CD8-positive, alpha-beta memory T cell (primary cell): ENCODE measurements around the gene GRIP1. TPM values are rescaled to one million over a fixed set of nuclear protein-coding genes. Genes with fewer than 3 reads are reported as not detected.

ENCODE experiments used
- CTCF ChIA-PET: fragments of 350-600 bp; sonication (Branson Sonifier 250); formaldehyde crosslinking; loops from one replicate; lab custom pipeline; 2021; ENCODE audit warnings: antibody characterized with exemption; lab: Charles Lee
- POLR2A ChIA-PET: fragments of 350-600 bp; sonication (Branson Sonifier 250); formaldehyde crosslinking; loops from one replicate; lab custom pipeline; 2021; ENCODE audit warnings: antibody characterized with exemption; lab: Charles Lee
- DNase-seq, 5 donors: peaks; one replicate each; pipeline versions ENCODE4 v3.0.0 to v3.0.0-alpha.2; 2020 to 2022; ENCODE audit warnings: mixed read lengths in 1 of 5
- H3K27ac ChIP-seq: one replicate; pipeline ENCODE4 v1.7.0; 2013; ENCODE audit warnings: low read depth, mild to moderate bottlenecking, low read length, moderate library complexity
- H3K27me3 ChIP-seq: 2 replicates; pipeline ENCODE4 v1.7.0; 2013; ENCODE audit warnings: low read length, mild to moderate bottlenecking; ENCODE audit not compliant: insufficient read depth, poor library complexity, severe bottlenecking
- H3K36me3 ChIP-seq: 2 replicates; pipeline ENCODE4 v1.7.0; 2013; ENCODE audit warnings: mild to moderate bottlenecking, low read length, moderate library complexity; ENCODE audit not compliant: insufficient read depth
- H3K4me1 ChIP-seq: 2 replicates; pipeline ENCODE4 v1.7.0; 2013; ENCODE audit warnings: mild to moderate bottlenecking, low read length, moderate library complexity; ENCODE audit not compliant: insufficient read depth
- H3K4me3 ChIP-seq: 2 replicates; pipeline ENCODE4 v1.7.0; 2013; ENCODE audit warnings: mild to moderate bottlenecking, low read length
- H3K9me3 ChIP-seq: 2 replicates; pipeline ENCODE4 v1.7.0; 2013; ENCODE audit warnings: mild to moderate bottlenecking, low read length
- H3K27ac Mint-ChIP-seq, 8 donors: one replicate each; pipeline ENCODE4 v1.8.0; 2020 to 2021; ENCODE audit warnings: mixed read lengths in 8 of 8, mild to moderate bottlenecking in 6 of 8, inconsistent platforms in 3 of 8, moderate library complexity in 3 of 8
- H3K27me3 Mint-ChIP-seq, 2 donors: one replicate each; pipeline ENCODE4 v1.8.0; 2020 to 2021; ENCODE audit warnings: mixed read lengths in 2 of 2, mild to moderate bottlenecking in 1 of 2, moderate library complexity in 1 of 2
- H3K36me3 Mint-ChIP-seq, 3 donors: one replicate each; pipeline ENCODE4 v1.8.0; 2020 to 2021; ENCODE audit warnings: mixed read lengths in 3 of 3, inconsistent platforms in 1 of 3, mild to moderate bottlenecking in 1 of 3
- H3K4me1 Mint-ChIP-seq, 3 donors: one replicate each; pipeline ENCODE4 v1.8.0; 2020 to 2021; ENCODE audit warnings: mixed read lengths in 3 of 3, inconsistent platforms in 1 of 3, mild to moderate bottlenecking in 1 of 3
- H3K4me3 Mint-ChIP-seq, 7 donors: one replicate each; pipeline ENCODE4 v1.8.0; 2020 to 2021; ENCODE audit warnings: mixed read lengths in 7 of 7, mild to moderate bottlenecking in 6 of 7, moderate library complexity in 4 of 7, inconsistent platforms in 2 of 7
- H3K9me3 Mint-ChIP-seq, 5 donors: one replicate each; pipeline ENCODE4 v1.8.0; 2020 to 2022; ENCODE audit warnings: mixed read lengths in 5 of 5, mild to moderate bottlenecking in 3 of 5, moderate library complexity in 2 of 5, inconsistent platforms in 1 of 5
- polyA plus RNA-seq: library from polyadenylated mRNA; unstranded; fragments of 300-500 nt; fragmentation: Illumina TruSeq; gene quantifications from one replicate; pipeline ENCODE4 v1.2.3, GENCODE V29; 2021
- total RNA-seq, 2 experiments: library from RNA; stranded (reverse); gene quantifications; one replicate each; pipeline ENCODE4 v1.2.3, GENCODE V29; 2021

GRIP1 gene
- total and polyA plus RNA-seq, 3 experiments from 2014 or later, result 0.31 to 1.5 (median 1.3) TPM

GRCh38 chr12:66335746-66336145 is 343.1 kb downstream of the GRIP1 start:
- no peak overlapping the region for H3K4me3 ChIP-seq
- peaks cover under 1% of the 10 kb centered on the region for H3K9me3 ChIP-seq
- H3K27me3 ChIP-seq, result no peaks in the 10 kb centered on the region
- H3K4me1 Mint-ChIP-seq, result peaks cover 25 to 32% (median 28%) of the 10 kb centered on the region in 3 donors
- no peak overlapping the region for H3K27ac ChIP-seq
- no peak for DNase-seq
- no peak overlapping the region for H3K27ac Mint-ChIP-seq
- peaks cover 0 to 12% (median 6%) of the 10 kb centered on the region in 5 donors for H3K9me3 Mint-ChIP-seq
- ChIA-PET CTCF (no interaction called here), POLR2A (no interaction called here)
- H3K4me3 Mint-ChIP-seq, result no peak overlapping the region
- no peaks in the 10 kb centered on the region for H3K27me3 Mint-ChIP-seq
- no peaks in the 10 kb centered on the region for H3K4me1 ChIP-seq
- peaks cover 27 to 52% (median 43%) of the 10 kb centered on the region in 3 donors for H3K36me3 Mint-ChIP-seq
- H3K36me3 ChIP-seq, result peaks cover 32% of the 10 kb centered on the region

DNA sequence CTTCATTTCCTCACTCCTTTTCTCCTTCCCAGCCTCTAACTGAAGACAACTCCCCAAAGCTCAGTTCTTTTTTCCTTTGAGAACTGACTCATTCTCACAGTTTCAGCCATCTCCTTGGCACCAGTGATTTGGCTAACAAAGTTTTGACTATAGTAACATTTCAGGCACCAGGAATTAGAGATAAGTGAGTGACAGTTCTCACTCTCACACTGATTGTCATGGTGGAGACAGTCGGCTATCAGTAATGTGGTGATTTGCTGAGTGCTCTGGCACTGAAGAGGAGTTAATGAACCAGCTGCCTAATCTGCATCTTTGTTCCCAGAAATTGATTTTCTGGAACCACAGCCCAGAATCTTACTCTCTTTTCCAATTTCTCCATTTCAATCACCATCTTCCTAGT is 347.1 kb downstream of the GRIP1 start:
- H3K27me3 ChIP-seq, result no peaks in the 10 kb centered on the region
- no peak overlapping the region for H3K4me3 ChIP-seq
- H3K27me3 Mint-ChIP-seq, result no peaks in the 10 kb centered on the region
- H3K4me3 Mint-ChIP-seq, result no peak overlapping the region
- peaks cover 33 to 55% (median 51%) of the 10 kb centered on the region in 3 donors for H3K4me1 Mint-ChIP-seq
- POLR2A ChIA-PET, result no interaction called here
- no peaks in the 10 kb centered on the region for H3K9me3 ChIP-seq
- CTCF ChIA-PET, result no interaction called here
- no peak overlapping the region for H3K27ac ChIP-seq
- no peaks in the 10 kb centered on the region for H3K4me1 ChIP-seq
- DNase-seq, result no peak
- peaks cover 7 to 57% (median 40%) of the 10 kb centered on the region in 3 donors for H3K36me3 Mint-ChIP-seq
- peak overlapping the region in 6 of 8 donors; percentile 20 to 87 (median 58) for H3K27ac Mint-ChIP-seq
- peaks cover 20% of the 10 kb centered on the region for H3K36me3 ChIP-seq
- no peaks in the 10 kb centered on the region for H3K9me3 Mint-ChIP-seq

GRCh38 chr12:66331016-66331415 is 347.9 kb downstream of the GRIP1 start:
- Mint-ChIP-seq H3K4me1 (peaks cover 33 to 59% (median 52%) of the 10 kb centered on the region in 3 donors), H3K27me3 (no peaks in the 10 kb centered on the region), H3K36me3 (peaks cover 7 to 61% (median 40%) of the 10 kb centered on the region in 3 donors), H3K27ac (peak overlapping the region in 4 of 8 donors; percentile 5 to 43 (median 16)), H3K4me3 (no peak overlapping the region), H3K9me3 (no peaks in the 10 kb centered on the region)
- ChIA-PET POLR2A (no interaction called here), CTCF (no interaction called here)
- Histone ChIP-seq H3K4me3 (no peak overlapping the region), H3K4me1 (no peaks in the 10 kb centered on the region), H3K9me3 (no peaks in the 10 kb centered on the region), H3K36me3 (peaks cover 20% of the 10 kb centered on the region), H3K27me3 (no peaks in the 10 kb centered on the region), H3K27ac (no peak overlapping the region)
- DNase-seq, result no peak

DNA sequence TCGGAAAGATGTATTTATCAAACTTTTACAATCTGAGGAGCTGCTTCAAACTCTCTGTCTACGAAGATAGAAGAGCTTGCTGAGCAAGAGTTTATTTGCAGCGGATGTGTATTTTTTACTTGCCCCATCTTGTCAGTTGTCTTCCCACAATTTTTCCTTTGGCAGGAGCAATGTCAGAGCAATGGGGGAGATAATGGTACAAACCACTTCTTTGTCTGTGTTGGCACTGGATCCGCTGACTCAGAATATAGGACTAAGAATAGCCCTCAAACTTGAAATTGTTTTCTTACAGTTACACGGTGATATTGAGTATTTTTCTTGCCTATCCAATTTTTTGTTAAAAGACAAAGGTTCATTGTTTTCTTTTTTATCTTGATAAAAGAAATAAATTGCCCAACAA is 348.9 kb downstream of the GRIP1 start:
- no peak overlapping the region for H3K27ac Mint-ChIP-seq
- ChIA-PET CTCF (interaction anchor here (1.7 kb wide), 1 partner anchor 51 kb away, joined by 4 read pairs; no protein-coding TSS in a partner anchor), POLR2A (interaction anchor here (1.2 kb wide), 1 partner anchor 28 kb away, joined by 3 read pairs; the partner anchor contains the start of gene HELB)
- Histone ChIP-seq H3K4me3 (no peak overlapping the region), H3K36me3 (peaks cover 23% of the 10 kb centered on the region), H3K27ac (no peak overlapping the region), H3K4me1 (no peaks in the 10 kb centered on the region), H3K27me3 (no peaks in the 10 kb centered on the region), H3K9me3 (no peaks in the 10 kb centered on the region)
- H3K4me1 Mint-ChIP-seq, result peaks cover 37 to 70% (median 63%) of the 10 kb centered on the region in 3 donors
- H3K36me3 Mint-ChIP-seq, result peaks cover 7 to 71% (median 48%) of the 10 kb centered on the region in 3 donors
- H3K4me3 Mint-ChIP-seq, result no peak overlapping the region
- H3K27me3 Mint-ChIP-seq, result no peaks in the 10 kb centered on the region
- no peaks in the 10 kb centered on the region for H3K9me3 Mint-ChIP-seq
- no peak for DNase-seq

- no peaks in the 10 kb centered on the region for H3K27me3 ChIP-seq
- no peaks in the 10 kb centered on the region for H3K9me3 ChIP-seq
- peaks cover 45 to 83% (median 82%) of the 10 kb centered on the region in 3 donors for H3K4me1 Mint-ChIP-seq
- no peak for DNase-seq
- no peaks in the 10 kb centered on the region for H3K9me3 Mint-ChIP-seq
- H3K27ac ChIP-seq, result no peak overlapping the region
- no peaks in the 10 kb centered on the region for H3K27me3 Mint-ChIP-seq
- peaks cover 26% of the 10 kb centered on the region for H3K36me3 ChIP-seq
- peak overlapping the region in 6 of 8 donors; percentile 1 to 76 (median 33) for H3K27ac Mint-ChIP-seq
- ChIA-PET CTCF (no interaction called here), POLR2A (no interaction called here)
- no peak overlapping the region for H3K4me3 ChIP-seq
- peaks cover 7% of the 10 kb centered on the region for H3K4me1 ChIP-seq
- no peak overlapping the region for H3K4me3 Mint-ChIP-seq
- peaks cover 3 to 87% (median 32%) of the 10 kb centered on the region in 3 donors for H3K36me3 Mint-ChIP-seq
These were observed 355.9 kb downstream of the GRIP1 start for GRCh38 chr12:66323017-66323416.

- H3K27me3 Mint-ChIP-seq, result no peaks in the 10 kb centered on the region
- no peaks in the 10 kb centered on the region for H3K27me3 ChIP-seq
- no peak for DNase-seq
- H3K4me1 Mint-ChIP-seq, result peaks cover 45 to 81% (median 79%) of the 10 kb centered on the region in 3 donors
- no peaks in the 10 kb centered on the region for H3K9me3 ChIP-seq
- H3K27ac ChIP-seq, result no peak overlapping the region
- peaks cover 12% of the 10 kb centered on the region for H3K4me1 ChIP-seq
- H3K4me3 ChIP-seq, result no peak overlapping the region
- no peak overlapping the region for H3K4me3 Mint-ChIP-seq
- H3K36me3 Mint-ChIP-seq, result peaks cover 3 to 84% (median 26%) of the 10 kb centered on the region in 3 donors
- H3K27ac Mint-ChIP-seq, result peak overlapping the region in 6 of 8 donors; percentile 25 to 87 (median 72)
- ChIA-PET CTCF (interaction anchor here (1.0 to 1.2 kb wide), 2 partner anchors 33 to 42 kb away, joined by 3 to 4 read pairs; no protein-coding TSS in a partner anchor), POLR2A (no interaction called here)
- H3K9me3 Mint-ChIP-seq, result no peaks in the 10 kb centered on the region
- H3K36me3 ChIP-seq, result peaks cover 30% of the 10 kb centered on the region
These were observed 357.4 kb downstream of the GRIP1 start for GRCh38 chr12:66321435-66321834.

GRCh38 chr12:66320996-66321395 is 357.9 kb downstream of the GRIP1 start:
- Mint-ChIP-seq H3K9me3 (no peaks in the 10 kb centered on the region), H3K27me3 (no peaks in the 10 kb centered on the region), H3K36me3 (peaks cover 3 to 84% (median 24%) of the 10 kb centered on the region in 3 donors), H3K4me3 (no peak overlapping the region), H3K27ac (peak overlapping the region in 5 of 8 donors; percentile 25 to 87 (median 66)), H3K4me1 (peaks cover 48 to 84% (median 80%) of the 10 kb centered on the region in 3 donors)
- H3K9me3 ChIP-seq, result no peaks in the 10 kb centered on the region
- peaks cover 12% of the 10 kb centered on the region for H3K4me1 ChIP-seq
- peaks cover 32% of the 10 kb centered on the region for H3K36me3 ChIP-seq
- ChIA-PET POLR2A (no interaction called here), CTCF (interaction anchor here (1.2 kb wide), 1 partner anchor 33 kb away, joined by 3 read pairs; no protein-coding TSS in a partner anchor)
- no peak for DNase-seq
- no peak overlapping the region for H3K4me3 ChIP-seq
- no peaks in the 10 kb centered on the region for H3K27me3 ChIP-seq
- H3K27ac ChIP-seq, result no peak overlapping the region

DNA sequence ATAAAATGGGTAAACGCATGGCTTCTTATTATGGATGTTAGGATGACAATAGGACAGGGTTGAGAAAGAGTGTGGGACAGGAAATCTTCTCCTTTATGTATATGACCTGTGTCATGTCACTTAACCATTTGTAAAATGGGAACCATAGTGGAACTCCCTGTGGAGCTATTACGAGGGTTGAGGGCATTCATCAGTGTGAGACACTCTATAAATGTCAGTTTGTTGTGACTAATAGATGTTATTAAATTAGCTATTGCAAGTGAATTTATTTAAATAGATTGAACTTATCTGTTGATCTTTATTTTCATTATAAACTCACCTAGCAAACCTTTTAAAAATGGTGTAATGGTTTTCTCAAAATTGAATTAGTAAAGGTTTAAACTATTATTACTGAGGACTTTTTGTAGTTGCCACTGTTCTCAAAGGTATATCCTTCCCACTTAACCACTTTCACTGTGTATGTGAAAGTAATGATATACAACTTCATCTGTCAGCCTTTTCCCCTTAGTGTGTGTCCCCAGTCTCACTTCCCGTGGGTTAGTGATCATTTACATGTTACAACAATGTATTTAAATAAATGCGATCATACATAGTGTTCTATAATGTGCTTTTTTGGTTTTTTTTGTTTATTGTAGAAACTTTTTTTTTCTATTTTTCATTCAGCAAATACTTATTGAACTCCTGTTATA is 359.5 kb downstream of the GRIP1 start:
- H3K4me3 Mint-ChIP-seq, result no peak overlapping the region
- H3K36me3 ChIP-seq, result peaks cover 33% of the 10 kb centered on the region
- CTCF ChIA-PET, result interaction anchor here (1.0 kb wide), 1 partner anchor 41 kb away, joined by 3 read pairs; no protein-coding TSS in a partner anchor

More for the DNA sequence above, 359.5 kb downstream of the GRIP1 start:
- Mint-ChIP-seq H3K9me3 (no peaks in the 10 kb centered on the region), H3K27me3 (no peaks in the 10 kb centered on the region), H3K27ac (peak overlapping the region in 7 of 8 donors; percentile 55 to 92 (median 59)), H3K36me3 (peaks cover 0 to 81% (median 19%) of the 10 kb centered on the region in 3 donors), H3K4me1 (peaks cover 57 to 85% (median 82%) of the 10 kb centered on the region in 3 donors)
- no peak for DNase-seq
- Histone ChIP-seq H3K27me3 (no peaks in the 10 kb centered on the region), H3K9me3 (no peaks in the 10 kb centered on the region), H3K27ac (no peak overlapping the region), H3K4me3 (no peak overlapping the region), H3K4me1 (peaks cover 26% of the 10 kb centered on the region)
- POLR2A ChIA-PET, result interaction anchor here (0.5 kb wide), 1 partner anchor 1624 kb away, joined by 3 read pairs; no protein-coding TSS in a partner anchor
